HepG2 (cell line): ENCODE measurements around the gene LIN28B. TPM values are rescaled to one million over a fixed set of nuclear protein-coding genes. Genes with fewer than 3 reads are reported as not detected.

ENCODE experiments used
- CEBPB ChIP-seq: IDR thresholded peaks from 2 replicates; pipeline ENCODE4 v1.6.1; 2011; ENCODE audit warnings: low read depth, low read length, improper control_type of control experiment, borderline replicate concordance
- GABPA ChIP-seq, 2 experiments: IDR thresholded peaks; 2 replicates each; pipeline ENCODE4 v1.6.1; 2011 to 2016; ENCODE audit warnings: low read depth in 2 of 2, low read length in 1 of 2, missing biosample characterization in 1 of 2, missing genetic modification characterization in 1 of 2
- GATAD1 ChIP-seq: IDR thresholded peaks from 2 replicates; pipeline ENCODE4 v1.6.1; 2016; ENCODE audit warnings: missing genetic modification reagents, missing compliant biosample characterization
- HMGXB4 ChIP-seq, 2 experiments: sonication (generic) in 1 of 2; formaldehyde crosslinking in 1 of 2; IDR thresholded peaks; 2 replicates each; pipeline versions ENCODE4 v1.4.0 to v1.6.1; 2018 to 2020; ENCODE audit warnings: missing genetic modification reagents in 2 of 2, borderline replicate concordance in 1 of 2, low read depth in 1 of 2, mild to moderate bottlenecking in 1 of 2, missing biosample characterization in 1 of 2
- HNF1B ChIP-seq: sonication (generic); formaldehyde crosslinking; IDR thresholded peaks from 2 replicates; pipeline ENCODE4 v1.5.1; 2020; ENCODE audit warnings: mild to moderate bottlenecking, moderate library complexity, missing genetic modification reagents
- HNRNPL ChIP-seq: fragments of 200-400 bp; formaldehyde crosslinking; IDR thresholded peaks from 2 replicates; pipeline ENCODE4 v1.6.1; 2017; ENCODE audit warnings: mild to moderate bottlenecking, low read depth, low read length
- IRX3 ChIP-seq: sonication (generic); formaldehyde crosslinking; IDR thresholded peaks from 2 replicates; pipeline ENCODE4 v1.8.1; 2023; ENCODE audit warnings: mild to moderate bottlenecking, low read depth, missing genetic modification reagents, borderline replicate concordance
- KAT8 ChIP-seq: IDR thresholded peaks from 2 replicates; pipeline ENCODE4 v1.6.1; 2016; ENCODE audit warnings: missing genetic modification reagents, missing compliant biosample characterization
- KLF13 ChIP-seq: sonication (generic); formaldehyde crosslinking; IDR thresholded peaks from 2 replicates; pipeline ENCODE4 v1.4.0; 2020; ENCODE audit warnings: mild to moderate bottlenecking, missing genetic modification reagents
- MXD1 ChIP-seq: sonication (generic); formaldehyde crosslinking; IDR thresholded peaks from 2 replicates; pipeline ENCODE4 v1.4.0; 2020; ENCODE audit warnings: mild to moderate bottlenecking, missing genetic modification reagents
- MXD3 ChIP-seq: IDR thresholded peaks from 2 replicates; pipeline ENCODE4 v1.6.1; 2016; ENCODE audit warnings: mild to moderate bottlenecking, missing biosample characterization, missing genetic modification reagents
- RFXANK ChIP-seq: IDR thresholded peaks from 2 replicates; pipeline ENCODE4 v1.6.1; 2016
- SP2 ChIP-seq: sonication (generic); formaldehyde crosslinking; IDR thresholded peaks from 2 replicates; pipeline ENCODE4 v1.5.1; 2020; ENCODE audit warnings: mild to moderate bottlenecking, missing genetic modification reagents
- TBP ChIP-seq: sonication (generic); formaldehyde crosslinking; IDR thresholded peaks from 2 replicates; pipeline ENCODE4 v1.5.0; 2020; ENCODE audit warnings: missing genetic modification reagents
- ZBED4 ChIP-seq: sonication (generic); formaldehyde crosslinking; IDR thresholded peaks from 2 replicates; pipeline ENCODE4 v1.4.0; 2020; ENCODE audit warnings: missing genetic modification reagents, borderline replicate concordance
- ZNF143 ChIP-seq: sonication (generic); formaldehyde crosslinking; IDR thresholded peaks from 2 replicates; pipeline ENCODE4 v1.4.0; 2020; ENCODE audit warnings: missing genetic modification reagents
- ZNF570 ChIP-seq: sonication (generic); formaldehyde crosslinking; IDR thresholded peaks from 2 replicates; pipeline ENCODE4 v1.4.0; 2020; ENCODE audit warnings: mild to moderate bottlenecking, missing genetic modification reagents, borderline replicate concordance
- ZNF7 ChIP-seq: IDR thresholded peaks from 2 replicates; pipeline ENCODE4 v1.6.1; 2016; ENCODE audit warnings: missing biosample characterization, missing genetic modification reagents
- polyA plus RNA-seq, 8 experiments: library from polyadenylated mRNA; depleted of rRNA in 3 of 8; stranded (reverse) in 7 of 8; unstranded in 1 of 8; fragments of >200 nt; fragmentation: Illumina TruSeq in 4 of 8; extraction: Trizol in 4 of 8; gene quantifications; 2 replicates each; pipeline versions ENCODE4 v1.2.1 to v1.2.3, GENCODE V29; 2011 to 2016; ENCODE audit warnings: low read depth in 4 of 8, missing spikeins in 1 of 8, mixed read lengths in 1 of 8; ENCODE audit not compliant: insufficient read depth in 1 of 8
- total RNA-seq, 5 experiments: library from RNA; depleted of rRNA; stranded (reverse); fragments of >200 nt; fragmentation: Illumina TruSeq; extraction: Trizol; gene quantifications; 2 replicates each; pipeline ENCODE4 v1.2.3, GENCODE V29; 2016; ENCODE audit warnings: low read depth in 1 of 5
- TF ChIP-seq, protein P1 (sequence below): sonication (generic); formaldehyde crosslinking; IDR thresholded peaks from 2 replicates; pipeline ENCODE4 v1.5.1; 2020; ENCODE audit warnings: missing genetic modification reagents, mild to moderate bottlenecking, borderline replicate concordance

Gene LIN28B
- total and polyA plus RNA-seq, 2 of the 13 experiments (the other 11 are each of a cell fraction or from before 2014, with no cell fraction given), result 14.5 to 56.8 TPM

- peak; percentile 38 to 49; a peak in 2 of 4 replicates for TF ChIP-seq HMGXB4 (CRISPR knock-in tag; IDR thresholded peaks at IDR 0.05; ENCODE audit: borderline replicate concordance in 1 of 2, low read depth in 1 of 2)
- TF ChIP-seq KLF13 (CRISPR knock-in tag), result no peak
- TF ChIP-seq, protein P1, sequence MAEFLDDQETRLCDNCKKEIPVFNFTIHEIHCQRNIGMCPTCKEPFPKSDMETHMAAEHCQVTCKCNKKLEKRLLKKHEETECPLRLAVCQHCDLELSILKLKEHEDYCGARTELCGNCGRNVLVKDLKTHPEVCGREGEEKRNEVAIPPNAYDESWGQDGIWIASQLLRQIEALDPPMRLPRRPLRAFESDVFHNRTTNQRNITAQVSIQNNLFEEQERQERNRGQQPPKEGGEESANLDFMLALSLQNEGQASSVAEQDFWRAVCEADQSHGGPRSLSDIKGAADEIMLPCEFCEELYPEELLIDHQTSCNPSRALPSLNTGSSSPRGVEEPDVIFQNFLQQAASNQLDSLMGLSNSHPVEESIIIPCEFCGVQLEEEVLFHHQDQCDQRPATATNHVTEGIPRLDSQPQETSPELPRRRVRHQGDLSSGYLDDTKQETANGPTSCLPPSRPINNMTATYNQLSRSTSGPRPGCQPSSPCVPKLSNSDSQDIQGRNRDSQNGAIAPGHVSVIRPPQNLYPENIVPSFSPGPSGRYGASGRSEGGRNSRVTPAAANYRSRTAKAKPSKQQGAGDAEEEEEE, result no peak
- TF ChIP-seq IRX3 (CRISPR knock-in tag), result no peak
- TF ChIP-seq KAT8 (CRISPR knock-in tag), result no peak
- TF ChIP-seq ZNF7 (CRISPR knock-in tag), result 0 out of 2 replicates have a peak, but pooled peaks have one; percentile 26
- TF ChIP-seq GABPA (IDR thresholded peaks at IDR 0.05; ENCODE audit: low read depth, low read length), result no peak
- no peak for TF ChIP-seq GABPA (CRISPR knock-in tag; IDR thresholded peaks at IDR 0.05; ENCODE audit: low read depth)
- TF ChIP-seq ZNF143, result no peak
- no peak for TF ChIP-seq MXD3 (CRISPR knock-in tag)
- no peak for TF ChIP-seq CEBPB
- TF ChIP-seq GATAD1 (CRISPR knock-in tag), result 0 out of 2 replicates have a peak, but pooled peaks have one; percentile 7
- no peak for TF ChIP-seq SP2 (CRISPR knock-in tag)
- no peak for TF ChIP-seq TBP (CRISPR knock-in tag)
- TF ChIP-seq HNF1B, result no peak
- no peak for TF ChIP-seq ZNF570 (CRISPR knock-in tag)
- no peak for TF ChIP-seq HNRNPL
- TF ChIP-seq ZBED4 (CRISPR knock-in tag), result no peak
- TF ChIP-seq MXD1 (CRISPR knock-in tag), result no peak
- no peak for TF ChIP-seq RFXANK (CRISPR knock-in tag)
Measured at GRCh38 chr6:104955927-104956730, 778 bp upstream of the LIN28B start (continued).
